GM19397 (cell line): ENCODE measurements around the gene FOXL1.

Experiments
- ATAC-seq: cut with Tn5 transposase; IDR thresholded peaks from one replicate; pipeline ENCODE4 v1.9.1; 2021; ENCODE audit warnings: mild to moderate bottlenecking, moderate library complexity; ENCODE audit not compliant: unreplicated experiment

FOXL1 gene

GRCh38 chr16:86549076-86549892, 29.1 kb upstream of the FOXL1 start:
- no peak for ATAC-seq

DNA sequence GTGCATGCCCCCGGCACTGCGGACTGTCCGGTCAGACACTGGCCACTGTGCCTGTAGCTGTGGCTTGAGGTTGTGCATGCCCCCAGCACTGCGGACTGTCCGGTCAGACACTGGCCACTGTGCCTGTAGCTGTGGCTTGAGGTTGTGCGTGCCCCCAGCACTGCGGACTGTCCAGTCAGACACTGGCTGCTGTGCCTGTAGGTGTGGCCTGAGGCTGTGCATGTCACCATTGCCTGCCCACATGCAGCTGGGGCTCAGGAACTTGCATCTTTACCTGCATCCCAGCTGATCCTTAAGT, 28.5 kb upstream of the FOXL1 start:
- ATAC-seq = no peak

DNA sequence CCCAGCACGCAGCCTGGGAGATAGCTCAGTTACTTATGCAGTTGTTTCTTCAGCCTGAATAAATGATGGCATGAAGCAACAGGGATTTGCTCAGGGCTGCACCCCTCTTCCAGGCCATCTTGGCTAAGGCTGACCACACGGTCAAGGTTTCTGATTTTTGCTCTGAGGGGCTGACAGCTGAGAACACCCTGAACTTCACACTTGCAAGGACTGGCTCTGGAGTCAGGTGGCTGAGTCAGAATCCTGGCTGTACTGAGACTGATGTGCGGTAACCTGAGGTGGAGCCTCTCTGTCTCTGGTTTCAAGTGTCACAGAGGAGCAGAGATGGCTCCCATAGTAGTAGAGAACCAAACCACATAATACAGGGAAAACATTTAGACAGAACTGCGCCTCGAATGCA, 28.1 kb upstream of the FOXL1 start:
- ATAC-seq = no peak

- no peak for ATAC-seq
Observed at GRCh38 chr16:86553356-86553755, 25.0 kb upstream of the FOXL1 start.

- ATAC-seq = no peak
Observed at GRCh38 chr16:86554599-86554916, 23.8 kb upstream of the FOXL1 start.

GRCh38 chr16:86554917-86555703, 23.2 kb upstream of the FOXL1 start, which contains the start of gene MTHFSD:
Gene MTHFSD, minus strand, starts transcription at chr16:86555235. Its CDS starts 51 bp downstream, at chr16:86555184.
- ATAC-seq = peak; percentile 90

GRCh38 chr16:86555704-86556075, 22.7 kb upstream of the FOXL1 start:
- no peak for ATAC-seq

- no peak for ATAC-seq
Observed at GRCh38 chr16:86556576-86556975, 21.8 kb upstream of the FOXL1 start.

- ATAC-seq = no peak
Observed at GRCh38 chr16:86557587-86557986, 20.8 kb upstream of the FOXL1 start.

DNA sequence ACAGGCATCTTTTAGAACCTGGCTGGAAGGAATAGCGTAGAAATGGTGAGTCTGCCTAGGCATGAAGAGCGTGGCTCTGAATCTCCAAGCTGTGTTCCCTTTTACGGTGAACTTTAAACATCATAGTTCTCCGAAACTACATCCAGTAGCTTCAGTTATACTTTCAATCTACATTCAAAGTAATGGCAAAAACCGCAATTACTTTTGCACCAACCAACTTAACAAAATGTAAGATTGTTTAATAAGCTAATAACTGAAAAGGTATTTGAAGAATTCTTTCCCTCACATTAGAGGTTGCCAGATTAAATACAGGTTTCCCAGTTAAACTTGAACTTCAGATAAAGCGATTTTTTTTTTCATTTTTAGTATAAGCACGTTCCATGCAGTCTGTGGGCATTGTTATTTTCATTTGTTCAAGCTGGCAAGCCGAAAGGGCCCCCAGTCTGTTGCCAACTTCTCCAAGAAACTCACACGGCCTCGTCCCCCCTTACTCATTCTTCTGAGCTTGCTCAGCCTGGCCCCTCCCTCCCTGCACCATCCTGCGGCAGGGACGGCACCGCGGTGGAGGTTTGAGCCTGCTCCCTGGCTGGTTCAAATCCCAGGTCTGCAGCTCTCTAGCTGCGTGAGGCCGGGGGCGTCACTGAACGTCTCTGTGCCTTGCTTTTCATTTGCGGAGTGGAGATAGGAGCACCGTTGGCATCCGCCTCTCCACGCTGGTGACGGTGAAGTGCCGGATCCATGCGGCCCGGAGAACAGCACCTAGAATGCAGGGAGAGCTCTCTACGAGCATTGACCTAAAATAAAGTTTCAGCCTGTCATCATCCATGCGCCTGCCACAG, 19.8 kb upstream of the FOXL1 start:
- ATAC-seq = no peak

DNA sequence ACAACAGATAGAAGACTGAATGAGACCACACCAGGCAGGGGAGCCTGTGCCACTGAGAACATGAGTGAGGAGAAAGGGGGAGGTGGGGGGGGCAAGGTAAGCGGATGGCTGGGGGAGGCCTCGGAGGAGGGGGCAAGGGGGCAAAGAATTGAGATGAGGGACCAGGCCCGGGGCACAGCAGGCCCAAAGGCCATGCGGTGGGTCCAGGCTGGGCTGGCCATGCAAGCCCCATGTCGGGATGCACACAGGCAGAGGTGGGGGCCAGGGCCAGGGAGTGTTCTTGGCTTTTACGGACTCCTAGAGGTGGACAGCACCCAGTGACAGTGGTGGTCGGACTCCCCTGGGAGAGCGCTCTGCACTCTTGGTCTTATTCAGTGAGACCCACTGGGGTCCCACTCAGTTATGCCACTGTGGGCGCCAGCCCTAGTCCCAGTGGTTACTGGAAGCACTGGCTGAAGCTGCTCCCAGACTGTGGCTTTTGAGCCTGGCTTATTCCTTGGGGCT, 18.5 kb upstream of the FOXL1 start:
- no peak for ATAC-seq

DNA sequence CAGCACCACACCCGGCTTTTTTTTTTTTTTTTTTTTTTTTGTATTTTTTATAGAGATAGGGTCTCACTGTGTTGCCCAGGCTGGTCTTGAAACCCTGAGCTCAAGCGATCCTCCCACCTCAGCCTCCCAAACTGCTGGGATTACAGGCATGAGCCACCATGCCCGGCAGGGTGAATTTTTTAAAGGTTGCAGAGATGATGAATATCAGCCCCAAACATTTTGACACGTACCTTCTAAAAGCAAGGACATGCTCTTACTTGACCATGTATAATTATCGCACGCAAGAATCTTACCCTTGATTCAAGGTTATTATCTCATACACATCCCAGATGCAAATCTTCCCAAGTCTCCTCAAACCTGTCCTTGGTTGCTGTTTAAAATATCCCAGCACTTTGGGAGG, 16.0 kb upstream of the FOXL1 start:
- no peak for ATAC-seq

GRCh38 chr16:86563469-86564345, 14.6 kb upstream of the FOXL1 start:
- peak; percentile 71 for ATAC-seq

DNA sequence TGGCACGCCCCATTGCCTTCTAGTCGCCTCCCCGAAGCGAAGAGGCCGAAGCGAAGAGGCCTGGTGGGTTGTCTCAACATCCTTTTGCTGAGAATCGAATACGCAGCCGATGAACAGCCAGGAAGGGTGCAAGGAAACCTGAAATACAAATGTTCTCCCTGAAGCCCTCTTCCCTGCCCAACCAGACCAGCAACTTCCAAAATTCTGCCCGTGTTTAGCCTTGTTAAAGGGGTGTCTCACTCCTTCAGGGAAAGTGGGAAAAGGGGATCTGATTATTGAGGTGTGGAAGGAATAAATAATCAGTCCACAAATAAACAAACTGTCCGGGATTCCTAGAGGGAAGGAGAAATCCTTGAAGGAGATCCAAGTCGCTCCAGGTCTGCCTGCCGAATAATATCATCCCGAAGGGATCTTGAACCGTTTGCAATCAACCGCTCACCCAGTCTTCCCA, 13.1 kb upstream of the FOXL1 start:
- ATAC-seq = no peak

GRCh38 chr16:86565644-86566511, 12.5 kb upstream of the FOXL1 start:
- ATAC-seq = no peak

DNA sequence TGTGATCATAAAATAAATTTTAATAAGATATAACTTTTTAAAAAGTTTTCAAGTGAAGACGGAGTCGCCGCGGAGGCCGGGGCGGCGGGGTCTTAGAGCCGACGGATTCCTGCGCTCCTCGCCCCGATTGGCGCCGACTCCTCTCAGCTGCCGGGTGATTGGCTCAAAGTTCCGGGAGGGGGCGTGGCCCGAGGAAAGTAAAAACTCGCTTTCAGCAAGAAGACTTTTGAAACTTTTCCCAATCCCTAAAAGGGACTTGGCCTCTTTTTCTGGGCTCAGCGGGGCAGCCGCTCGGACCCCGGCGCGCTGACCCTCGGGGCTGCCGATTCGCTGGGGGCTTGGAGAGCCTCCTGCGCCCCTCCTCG, 11.8 kb upstream of the FOXL1 start, which contains the start of gene FOXC2:
Gene FOXC2, plus strand, starts transcription at position 229 of the 365 bp plus-strand sequence. CDS start 507 bp downstream, outside the sequence.
- no peak for ATAC-seq

DNA sequence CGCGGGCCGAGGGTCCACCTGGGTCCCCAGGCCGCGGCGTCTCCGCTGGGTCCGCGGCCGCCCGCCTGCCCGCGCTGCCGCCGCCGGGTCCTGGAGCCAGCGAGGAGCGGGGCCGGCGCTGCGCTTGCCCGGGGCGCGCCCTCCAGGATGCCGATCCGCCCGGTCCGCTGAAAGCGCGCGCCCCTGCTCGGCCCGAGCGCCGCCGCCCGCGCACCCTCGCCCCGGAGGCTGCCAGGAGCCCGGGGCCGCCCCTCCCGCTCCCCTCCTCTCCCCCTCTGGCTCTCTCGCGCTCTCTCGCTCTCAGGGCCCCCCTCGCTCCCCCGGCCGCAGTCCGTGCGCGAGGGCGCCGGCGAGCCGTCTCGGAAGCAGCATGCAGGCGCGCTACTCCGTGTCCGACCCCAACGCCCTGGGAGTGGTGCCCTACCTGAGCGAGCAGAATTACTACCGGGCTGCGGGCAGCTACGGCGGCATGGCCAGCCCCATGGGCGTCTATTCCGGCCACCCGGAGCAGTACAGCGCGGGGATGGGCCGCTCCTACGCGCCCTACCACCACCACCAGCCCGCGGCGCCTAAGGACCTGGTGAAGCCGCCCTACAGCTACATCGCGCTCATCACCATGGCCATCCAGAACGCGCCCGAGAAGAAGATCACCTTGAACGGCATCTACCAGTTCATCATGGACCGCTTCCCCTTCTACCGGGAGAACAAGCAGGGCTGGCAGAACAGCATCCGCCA, 11.2 kb upstream of the FOXL1 start:
- no peak for ATAC-seq

GRCh38 chr16:86567701-86568581, 10.4 kb upstream of the FOXL1 start:
- no peak for ATAC-seq
